Measurements from ENCODE around the gene MRPS27. TPM values are rescaled to one million over a fixed set of nuclear protein-coding genes. Genes with fewer than 3 reads are reported as not detected.

The MRPS27 gene
- total RNA-seq, 1 donor from 2014 or later = 108 TPM

DNA sequence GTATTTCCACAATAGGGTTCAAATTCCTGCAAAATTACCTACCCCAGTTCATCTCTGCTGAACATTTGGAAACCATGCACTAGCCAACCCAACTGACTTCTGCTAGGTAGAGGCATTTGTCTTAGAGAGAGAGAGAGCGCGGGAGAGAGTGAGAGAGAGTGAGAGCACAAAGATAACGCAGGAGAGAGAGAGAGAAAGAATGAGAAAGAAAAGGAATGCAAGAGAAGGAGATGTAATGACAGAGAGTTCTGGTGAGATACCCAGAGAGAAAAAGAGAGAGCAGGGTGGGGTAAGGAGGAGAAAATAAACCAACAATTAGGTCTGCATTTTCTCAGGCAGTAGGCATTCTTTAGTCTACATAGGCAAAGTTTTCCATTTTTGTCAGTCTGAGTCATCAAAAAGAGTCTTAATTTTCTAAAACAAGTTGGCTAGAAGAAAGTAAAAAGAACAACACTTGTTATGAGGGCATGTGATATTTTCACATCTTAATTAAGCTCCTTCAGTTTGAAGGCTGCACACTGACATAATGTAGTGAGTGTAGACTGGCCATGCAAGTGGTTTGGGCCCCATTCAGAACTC, 114.5 kb downstream of the MRPS27 start:
- no peak for DNase-seq (ENCODE audit: low read depth, low spot score)

DNA sequence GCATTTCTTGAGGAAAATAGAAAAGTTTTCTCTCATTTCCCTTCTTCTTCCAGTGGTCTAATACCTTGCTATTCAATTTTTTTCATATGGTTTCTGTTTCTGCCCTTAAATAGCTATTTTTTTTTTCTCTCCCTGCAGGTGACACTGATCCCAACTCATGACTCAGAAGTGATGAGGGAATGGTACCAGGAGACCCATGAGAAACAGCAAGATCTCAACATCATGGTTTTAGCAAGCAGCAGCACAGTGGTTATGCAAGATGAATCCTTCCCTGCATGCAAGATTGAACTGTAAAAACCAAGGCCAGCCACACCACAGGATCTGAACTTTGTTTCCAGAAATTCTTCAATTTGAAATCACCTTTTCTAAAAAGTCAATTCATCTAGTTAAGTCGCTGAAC, 115.1 kb downstream of the MRPS27 start:
- DNase-seq (ENCODE audit: low read depth, low spot score) = no peak

DNA sequence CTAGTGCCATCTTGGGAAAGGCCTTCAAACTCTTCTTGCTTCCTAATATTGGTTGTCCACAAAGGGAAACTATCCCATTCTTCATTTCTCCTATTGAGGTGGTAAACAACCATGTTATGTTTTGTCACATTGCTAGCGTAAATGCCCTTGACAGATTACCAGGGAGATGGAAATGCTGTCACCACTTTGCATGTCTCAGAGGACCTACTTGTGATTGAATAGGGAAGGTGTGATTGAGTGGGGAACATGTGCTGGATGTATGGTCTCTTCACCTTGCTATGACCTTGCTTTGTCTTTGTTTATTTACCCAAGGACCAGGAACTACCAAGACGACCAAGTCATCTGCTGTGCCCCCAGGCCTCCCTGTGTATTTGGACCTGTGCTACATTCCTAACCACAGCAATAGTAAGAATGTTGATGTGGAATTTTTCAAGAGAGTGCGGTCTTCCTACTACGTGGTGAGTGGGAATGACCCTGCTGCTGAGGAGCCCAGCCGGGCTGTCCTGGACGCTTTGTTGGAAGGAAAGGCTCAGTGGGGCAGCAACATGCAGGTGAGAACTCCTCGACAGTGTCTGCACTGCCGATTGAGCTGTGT, 116.7 kb downstream of the MRPS27 start:
- DNase-seq (ENCODE audit: low read depth, low spot score) = no peak

DNA sequence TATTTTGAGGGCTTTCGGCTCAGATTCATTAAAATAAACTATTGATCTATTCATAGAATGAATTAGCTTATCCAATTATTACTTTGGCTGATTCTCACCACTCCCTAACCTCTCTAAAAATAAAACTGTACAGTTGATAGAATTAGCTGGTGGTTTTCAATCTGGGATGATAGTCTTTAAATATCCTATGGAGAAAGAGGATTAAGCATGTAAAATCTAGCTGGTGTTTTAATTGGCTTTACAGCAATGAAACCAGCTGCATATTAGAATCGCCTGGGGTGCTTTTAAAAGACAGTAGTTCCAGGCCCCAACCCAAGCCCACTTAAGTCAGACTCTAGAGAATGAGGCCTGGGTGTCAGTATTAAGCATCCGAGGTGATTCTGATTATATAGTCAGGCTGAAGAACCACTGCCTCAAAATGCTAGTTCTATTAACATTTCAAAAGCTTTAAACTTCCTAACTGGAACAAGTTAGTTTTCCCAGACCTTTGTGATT, 117.7 kb downstream of the MRPS27 start:
- DNase-seq (ENCODE audit: low read depth, low spot score) = no peak

DNA sequence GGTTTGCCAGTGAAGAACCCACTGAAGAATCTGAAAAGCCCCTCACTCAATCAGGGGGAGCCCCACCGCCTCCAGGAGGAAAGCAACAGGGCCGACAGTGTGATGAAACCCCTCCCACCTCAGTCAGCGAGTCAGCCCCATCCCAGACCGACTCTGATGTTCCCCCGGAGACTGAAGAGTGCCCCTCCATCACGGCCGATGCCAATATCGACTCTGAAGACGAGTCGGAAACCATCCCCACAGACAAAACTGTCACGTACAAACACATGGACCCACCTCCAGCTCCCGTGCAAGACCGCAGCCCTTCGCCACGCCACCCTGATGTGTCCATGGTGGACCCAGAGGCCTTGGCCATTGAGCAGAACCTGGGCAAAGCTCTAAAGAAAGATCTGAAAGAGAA, 120.4 kb downstream of the MRPS27 start:
- DNase-seq (ENCODE audit: low read depth, low spot score) = no peak

DNA sequence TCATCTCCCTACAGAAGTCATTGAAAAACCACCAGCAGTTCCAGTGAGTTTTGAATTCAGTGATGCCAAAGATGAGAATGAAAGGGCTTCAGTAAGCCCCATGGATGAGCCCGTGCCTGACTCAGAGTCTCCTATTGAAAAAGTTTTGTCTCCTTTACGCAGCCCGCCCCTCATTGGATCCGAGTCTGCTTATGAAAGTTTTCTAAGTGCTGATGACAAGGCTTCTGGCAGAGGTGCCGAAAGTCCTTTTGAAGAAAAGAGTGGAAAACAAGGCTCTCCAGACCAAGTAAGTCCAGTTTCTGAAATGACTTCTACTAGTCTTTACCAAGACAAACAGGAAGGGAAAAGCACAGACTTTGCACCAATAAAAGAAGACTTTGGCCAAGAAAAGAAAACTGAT, 122.6 kb downstream of the MRPS27 start:
- DNase-seq (ENCODE audit: low read depth, low spot score) = no peak

DNA sequence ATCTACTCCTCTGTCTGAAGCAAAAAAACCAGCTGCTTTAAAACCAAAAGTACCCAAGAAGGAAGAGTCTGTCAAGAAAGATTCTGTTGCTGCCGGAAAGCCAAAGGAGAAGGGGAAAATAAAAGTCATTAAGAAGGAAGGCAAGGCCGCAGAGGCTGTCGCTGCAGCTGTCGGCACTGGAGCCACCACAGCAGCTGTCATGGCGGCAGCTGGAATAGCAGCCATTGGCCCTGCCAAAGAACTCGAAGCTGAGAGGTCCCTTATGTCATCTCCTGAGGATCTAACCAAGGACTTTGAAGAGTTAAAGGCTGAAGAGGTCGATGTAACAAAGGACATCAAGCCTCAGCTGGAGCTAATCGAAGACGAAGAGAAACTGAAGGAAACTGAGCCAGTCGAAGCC, 124.5 kb downstream of the MRPS27 start:
- DNase-seq (ENCODE audit: low read depth, low spot score) = no peak

DNA sequence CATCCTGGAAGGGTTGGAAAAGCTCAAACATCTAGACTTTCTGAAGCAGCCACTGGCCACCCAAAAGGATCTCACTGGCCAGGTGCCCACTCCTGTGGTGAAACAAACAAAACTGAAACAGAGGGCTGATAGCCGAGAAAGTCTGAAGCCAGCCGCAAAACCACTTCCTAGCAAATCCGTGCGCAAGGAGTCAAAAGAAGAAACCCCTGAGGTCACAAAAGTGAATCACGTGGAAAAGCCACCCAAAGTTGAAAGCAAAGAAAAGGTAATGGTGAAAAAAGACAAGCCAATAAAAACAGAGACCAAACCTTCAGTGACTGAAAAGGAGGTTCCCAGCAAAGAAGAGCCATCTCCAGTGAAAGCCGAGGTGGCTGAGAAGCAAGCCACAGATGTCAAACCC, 125.2 kb downstream of the MRPS27 start:
- no peak for DNase-seq (ENCODE audit: low read depth, low spot score)

DNA sequence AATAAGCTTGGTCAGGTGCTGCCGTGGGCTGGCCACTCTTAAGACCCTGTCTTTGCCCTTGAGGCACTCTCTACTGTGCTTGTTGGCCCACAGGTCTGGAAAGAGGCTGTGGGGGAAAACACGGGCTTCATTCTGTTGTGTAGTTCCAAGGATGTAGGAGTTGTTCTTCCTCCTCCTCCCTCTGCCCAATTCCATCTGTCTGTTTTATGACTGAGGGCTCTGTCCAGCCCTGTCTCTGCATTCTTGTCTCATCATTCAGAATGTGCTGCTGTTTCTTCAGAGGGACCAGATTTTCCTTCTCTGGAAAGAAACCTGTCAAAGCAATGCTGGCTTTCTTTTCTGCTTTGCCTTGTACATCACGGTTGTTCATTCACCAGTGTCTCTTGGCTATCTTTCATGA, 128.6 kb downstream of the MRPS27 start:
- DNase-seq (ENCODE audit: low read depth, low spot score) = no peak

DNA sequence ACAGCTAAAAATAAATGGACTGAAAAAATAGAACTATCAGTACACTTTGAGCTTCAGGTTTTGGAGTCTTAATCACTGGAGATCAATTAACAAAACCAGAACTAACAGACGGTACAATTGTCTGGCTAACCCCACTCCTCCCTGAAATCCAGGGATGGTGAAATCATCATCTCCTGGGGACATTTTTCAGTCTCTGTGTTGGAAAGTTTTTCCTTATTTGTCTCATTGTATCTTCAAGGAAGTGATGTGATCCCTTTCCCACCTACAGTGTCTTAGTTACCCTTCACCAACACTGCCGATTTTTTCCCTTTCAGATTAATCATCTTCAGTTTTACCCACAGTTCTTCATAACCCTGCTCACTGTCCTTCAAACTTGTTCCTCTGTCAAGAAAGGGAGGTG, 130.9 kb downstream of the MRPS27 start:
- DNase-seq (ENCODE audit: low read depth, low spot score) = no peak

DNA sequence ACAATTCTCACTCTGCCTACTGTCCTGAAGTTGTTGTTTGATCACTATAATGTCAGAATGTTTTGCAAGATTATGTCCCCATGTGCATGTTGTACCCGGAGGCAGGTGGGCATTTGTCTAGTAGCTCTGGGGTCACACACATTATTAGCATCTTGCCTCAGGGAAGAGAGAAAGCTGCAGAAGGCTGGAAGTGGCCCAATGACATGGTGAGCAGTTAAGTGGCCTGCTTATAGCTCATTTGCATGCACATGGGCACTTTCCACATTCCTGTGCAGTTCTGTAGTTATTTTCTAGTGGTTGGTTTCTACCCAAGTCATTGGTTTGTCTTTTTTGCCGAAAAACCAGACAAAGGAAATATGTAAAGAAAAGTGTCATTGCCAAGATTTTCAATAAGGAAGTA, 131.9 kb downstream of the MRPS27 start:
- no peak for DNase-seq (ENCODE audit: low read depth, low spot score)

DNA sequence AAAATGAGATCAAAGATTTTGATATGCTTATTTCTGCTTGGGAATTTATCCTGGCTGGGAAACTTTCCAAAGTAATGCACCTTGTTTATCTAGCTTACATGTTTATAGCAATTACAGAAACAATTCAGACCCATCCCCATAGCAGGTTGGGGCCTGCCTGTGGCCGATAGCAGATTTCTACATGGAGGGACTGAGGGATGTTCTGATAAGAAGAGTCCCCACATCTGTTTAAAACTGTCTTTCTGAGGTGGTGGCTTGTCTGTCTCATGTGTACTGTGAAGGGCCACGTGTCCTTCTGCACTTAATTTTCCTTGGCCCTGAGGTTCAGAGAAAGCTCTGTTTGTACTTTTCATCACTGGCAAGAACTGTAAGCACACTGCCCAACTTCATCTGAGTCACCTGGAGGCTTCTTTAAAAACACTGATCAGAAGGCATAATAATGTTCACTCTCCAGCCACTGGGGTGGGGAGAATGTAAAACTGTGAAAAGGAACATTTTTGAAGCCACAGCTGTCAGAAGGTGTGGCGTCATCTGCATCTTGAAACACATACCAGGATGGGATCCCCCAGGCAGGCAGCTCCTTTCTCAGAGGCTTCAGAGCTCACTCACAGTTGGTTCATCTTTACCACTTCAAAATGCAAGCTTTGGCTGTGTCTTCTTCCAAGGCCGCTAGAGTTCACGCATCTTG, 132.5 kb downstream of the MRPS27 start:
- no peak for DNase-seq (ENCODE audit: low read depth, low spot score)

DNA sequence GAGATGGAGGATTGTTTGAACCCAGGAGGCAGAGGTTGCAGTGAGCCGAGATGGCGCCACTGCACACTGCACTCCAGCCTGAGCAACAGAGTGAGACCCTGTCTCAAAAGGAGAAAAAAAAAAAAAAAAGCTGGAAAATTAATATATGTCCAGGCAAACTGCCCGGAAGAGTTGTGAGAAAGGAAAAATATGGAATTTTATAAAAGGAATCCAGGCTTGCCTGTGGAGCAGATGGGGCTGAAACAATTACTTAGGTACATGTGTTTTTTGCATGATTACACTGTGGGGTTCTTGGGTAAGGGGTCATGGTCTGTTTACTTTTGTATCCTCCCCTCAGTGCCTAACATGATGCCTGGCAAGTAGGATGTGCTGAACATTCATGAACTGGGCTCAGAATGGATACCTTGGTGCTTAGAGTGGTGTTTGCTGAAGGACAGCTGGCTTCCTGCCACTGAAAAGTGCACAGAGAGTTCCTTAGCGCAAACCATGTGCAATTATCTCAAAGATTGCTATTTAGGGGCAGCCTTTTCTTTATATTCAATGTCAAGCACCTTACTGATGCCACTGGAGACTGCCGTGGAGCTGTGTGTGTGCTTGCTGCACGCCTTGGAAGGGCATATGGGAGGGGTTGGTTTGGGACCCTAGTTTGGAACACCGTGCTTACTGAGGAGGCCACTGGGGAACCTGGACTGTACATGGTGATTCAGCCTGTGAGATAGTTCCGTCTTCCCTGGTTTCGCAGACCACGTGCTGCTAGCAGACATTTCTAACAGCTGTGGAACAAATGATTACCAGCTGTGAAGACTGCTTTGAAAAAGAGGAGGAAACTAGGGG, 134.3 kb downstream of the MRPS27 start:
- DNase-seq (ENCODE audit: low read depth, low spot score) = no peak

DNA sequence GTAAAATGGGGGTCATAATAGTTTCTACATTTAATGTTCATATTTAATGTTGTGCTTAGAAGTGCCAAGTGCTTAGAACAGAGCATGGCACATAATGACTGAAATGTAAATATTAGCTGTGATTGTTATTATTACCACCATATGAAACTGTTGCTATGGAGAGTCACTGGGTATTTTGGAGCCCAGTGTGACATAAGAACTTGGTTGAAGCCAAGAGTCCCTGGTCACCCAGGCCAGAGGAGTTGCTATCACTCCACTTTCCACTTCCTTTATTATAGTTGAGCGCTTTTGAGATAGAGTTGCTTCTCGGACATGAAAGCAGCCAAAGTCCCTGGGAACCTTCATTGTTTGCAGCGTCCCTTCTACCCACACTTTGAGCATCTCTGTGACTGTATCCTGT, 135.6 kb downstream of the MRPS27 start:
- no peak for DNase-seq (ENCODE audit: low read depth, low spot score)

DNA sequence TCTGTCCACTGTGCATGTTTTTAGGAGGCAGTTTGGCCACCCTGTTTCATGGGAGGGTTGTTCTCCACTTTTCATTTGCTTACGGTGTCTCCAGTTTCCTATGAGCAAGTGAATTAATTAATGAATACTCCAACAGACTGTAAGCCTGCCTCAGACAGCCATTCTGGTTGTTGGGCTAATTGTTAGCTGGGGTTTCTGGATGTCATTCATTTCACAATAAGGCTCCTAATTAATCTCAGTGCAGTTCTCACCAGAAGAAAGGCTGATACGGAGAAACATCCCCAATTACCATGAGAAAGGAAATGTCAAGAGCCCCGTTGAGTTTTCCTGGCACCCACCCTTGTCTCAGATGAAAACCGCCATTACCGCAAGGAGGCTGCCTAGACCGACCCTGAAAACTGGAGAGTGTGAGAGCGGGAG, 136.9 kb downstream of the MRPS27 start:
- no peak for DNase-seq (ENCODE audit: low read depth, low spot score)

DNA sequence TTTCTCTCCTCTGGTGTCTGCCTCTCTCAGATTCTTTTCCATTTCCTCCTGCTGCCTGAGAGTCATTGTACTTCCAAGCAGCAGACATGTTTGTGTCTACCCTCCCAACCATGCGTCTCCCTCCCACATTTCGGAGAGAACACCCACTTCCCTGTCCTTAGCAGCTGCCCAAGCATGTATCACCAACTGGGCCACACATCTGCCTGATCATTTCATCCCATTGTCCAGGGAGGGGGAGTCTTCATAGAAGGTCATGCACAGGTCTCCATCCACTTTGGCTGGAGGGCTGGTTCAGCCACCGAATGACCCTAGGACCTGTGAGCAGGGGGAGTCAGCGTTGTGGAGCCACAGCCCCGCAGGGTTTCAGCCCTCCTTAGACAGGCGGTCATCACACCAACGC, 137.4 kb downstream of the MRPS27 start:
- DNase-seq (ENCODE audit: low read depth, low spot score) = no peak

DNA sequence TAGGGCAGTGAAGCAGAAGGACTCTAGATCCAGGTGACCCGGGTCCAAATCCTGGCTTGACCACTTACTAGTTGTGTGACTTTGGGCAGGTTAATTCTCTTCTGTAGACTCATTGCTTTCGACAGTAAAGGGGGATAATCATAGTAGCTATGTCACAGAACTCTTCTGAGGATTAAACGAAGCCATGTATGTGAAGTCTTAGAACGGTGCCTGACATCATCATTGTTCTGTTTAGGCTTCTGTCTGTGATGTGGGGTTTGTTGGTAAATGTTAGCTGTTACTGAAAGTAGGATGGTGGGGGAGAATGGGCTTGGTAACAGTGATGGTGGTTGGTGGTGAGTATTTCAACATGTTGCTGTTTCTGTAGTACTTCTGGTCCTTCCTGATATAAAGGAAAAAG, 139.1 kb downstream of the MRPS27 start:
- DNase-seq (ENCODE audit: low read depth, low spot score) = no peak

DNA sequence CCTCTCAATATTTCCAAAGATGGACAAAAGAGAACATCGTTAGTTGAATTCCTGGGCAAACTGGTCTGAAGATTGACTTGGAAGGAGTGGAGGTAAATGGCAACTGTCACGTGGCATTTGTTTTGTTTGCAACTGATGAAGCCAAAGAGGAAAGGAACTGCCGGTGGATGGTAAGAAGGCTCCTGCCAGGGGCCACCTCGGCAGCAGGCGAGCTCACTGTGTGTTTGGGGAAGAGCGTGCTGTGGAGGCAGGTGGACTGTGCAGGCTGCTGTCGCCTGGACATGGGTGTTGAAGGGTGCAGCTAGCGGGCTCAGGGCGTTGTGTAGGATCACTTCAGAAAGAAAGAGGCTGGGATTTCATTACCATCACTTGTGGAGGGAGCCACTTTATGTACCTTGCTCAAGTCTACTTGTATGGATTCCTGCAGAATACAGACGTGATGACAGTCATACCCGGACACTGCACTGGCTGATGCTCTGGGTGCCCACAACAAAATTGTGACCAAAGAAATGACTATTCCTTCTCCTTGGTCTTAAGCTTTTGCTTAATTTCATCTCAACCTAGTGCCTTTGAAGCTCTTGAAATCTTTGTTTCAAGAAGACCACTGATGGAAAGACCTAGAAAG, 140.1 kb downstream of the MRPS27 start:
- DNase-seq (ENCODE audit: low read depth, low spot score) = no peak

DNA sequence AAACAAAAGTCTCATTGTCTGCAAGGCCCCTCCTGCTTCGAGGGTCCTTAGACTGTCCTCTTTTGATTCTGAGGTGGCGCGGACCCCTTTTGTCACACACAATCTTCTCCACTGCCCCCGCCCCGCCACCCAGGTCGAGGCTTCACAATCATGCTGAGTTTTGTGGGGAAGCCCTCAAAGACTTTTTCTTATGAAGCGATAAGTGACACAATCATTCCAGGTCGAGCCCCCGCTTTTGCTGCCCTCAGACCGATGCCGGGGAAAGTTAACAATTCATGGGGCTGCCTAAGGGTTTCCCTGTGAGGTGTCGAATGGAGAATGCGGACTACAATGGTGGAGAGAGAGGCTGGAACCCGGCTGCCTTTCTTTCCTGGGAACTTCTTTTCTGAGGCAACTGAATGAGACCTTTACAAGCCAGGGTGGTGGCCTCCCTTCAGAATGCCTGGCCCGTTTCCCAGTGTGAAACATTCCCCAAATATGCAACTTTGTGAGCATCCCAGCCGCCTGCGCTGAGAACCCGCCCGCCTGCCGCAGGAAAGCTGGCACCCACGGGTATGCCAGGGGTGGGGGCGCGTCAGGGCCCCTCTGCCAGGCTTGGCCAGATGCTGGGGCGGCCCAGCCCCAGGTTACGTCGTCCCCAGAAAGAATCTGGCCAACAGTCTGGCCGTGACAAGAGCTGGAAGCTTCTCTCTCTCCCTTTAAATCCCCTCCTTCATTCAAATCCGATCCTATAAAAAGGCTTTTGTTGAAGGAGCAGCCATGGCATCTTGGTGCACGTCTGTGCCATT, 140.8 kb downstream of the MRPS27 start:
- DNase-seq (ENCODE audit: low read depth, low spot score) = peak; percentile 40

DNA sequence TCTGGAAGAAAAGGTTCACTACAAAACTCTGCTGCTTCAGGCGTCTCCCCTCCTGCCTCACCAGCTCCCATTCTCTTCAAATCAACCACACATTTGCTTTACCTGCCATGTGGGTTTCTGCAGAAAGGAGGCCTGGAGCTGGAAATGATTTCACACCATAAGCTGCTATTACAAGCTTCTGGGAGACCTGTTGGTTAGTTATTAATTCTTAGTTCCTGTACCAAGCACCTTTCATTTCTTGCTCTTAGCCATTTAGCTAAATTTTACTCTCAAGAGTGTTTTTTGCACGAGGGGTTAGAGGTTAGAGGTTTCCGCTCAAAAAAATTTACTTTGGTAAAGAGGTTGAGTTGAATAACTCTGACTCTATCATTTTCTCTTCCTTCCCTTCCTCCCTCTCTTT, 142.5 kb downstream of the MRPS27 start:
- DNase-seq (ENCODE audit: low read depth, low spot score) = no peak

DNA sequence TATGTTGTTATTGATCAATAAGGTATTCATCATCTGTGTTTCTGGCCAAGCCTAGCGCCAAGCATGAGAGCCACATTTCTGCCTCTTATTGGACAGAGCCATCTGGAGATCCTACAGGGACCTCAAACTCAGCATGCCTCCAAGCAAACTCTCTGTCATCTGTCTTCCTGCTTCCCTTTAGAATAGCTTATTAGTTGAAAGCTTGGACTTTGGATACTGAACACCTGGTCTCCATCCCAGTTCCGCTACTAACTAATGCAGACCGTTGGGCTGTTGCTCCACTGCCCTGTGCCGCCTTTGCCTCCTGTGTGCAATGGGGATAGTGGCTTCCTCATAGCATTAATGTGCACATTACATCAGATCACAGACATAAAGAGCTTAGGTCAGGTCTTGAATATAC, 147.3 kb downstream of the MRPS27 start:
- DNase-seq (ENCODE audit: low read depth, low spot score) = no peak
